GM13977 (cell line): ENCODE data around the gene PTPN11.

Experiments used
- DNase-seq: peaks from one replicate; pipeline ENCODE4 v3.0.0; 2012; ENCODE audit warnings: low spot score
- in situ Hi-C: fragments of 300-500 bp; cut with MboI; formaldehyde crosslinking; loops from one replicate; pipeline ENCODE4 v1.12.0; 2022; ENCODE audit warnings: low sequenced_read_pairs, low pct_unique_long_range_greater_than_20kb, mixed read lengths, inconsistent platforms; ENCODE audit not compliant: unreplicated experiment
- TF ChIP-seq, protein P1 (sequence below): IDR thresholded peaks from 2 replicates; pipeline ENCODE4 v1.5.1; 2012; ENCODE audit warnings: mild to moderate bottlenecking, control low read depth; ENCODE audit not compliant: insufficient read depth; ENCODE audit errors: extremely low read depth, missing control alignments

The PTPN11 gene

GRCh38 chr12:112527501-112527900 is 108.8 kb downstream of the PTPN11 start:
- in situ Hi-C loops: no loop called here
- TF ChIP-seq, protein P1, sequence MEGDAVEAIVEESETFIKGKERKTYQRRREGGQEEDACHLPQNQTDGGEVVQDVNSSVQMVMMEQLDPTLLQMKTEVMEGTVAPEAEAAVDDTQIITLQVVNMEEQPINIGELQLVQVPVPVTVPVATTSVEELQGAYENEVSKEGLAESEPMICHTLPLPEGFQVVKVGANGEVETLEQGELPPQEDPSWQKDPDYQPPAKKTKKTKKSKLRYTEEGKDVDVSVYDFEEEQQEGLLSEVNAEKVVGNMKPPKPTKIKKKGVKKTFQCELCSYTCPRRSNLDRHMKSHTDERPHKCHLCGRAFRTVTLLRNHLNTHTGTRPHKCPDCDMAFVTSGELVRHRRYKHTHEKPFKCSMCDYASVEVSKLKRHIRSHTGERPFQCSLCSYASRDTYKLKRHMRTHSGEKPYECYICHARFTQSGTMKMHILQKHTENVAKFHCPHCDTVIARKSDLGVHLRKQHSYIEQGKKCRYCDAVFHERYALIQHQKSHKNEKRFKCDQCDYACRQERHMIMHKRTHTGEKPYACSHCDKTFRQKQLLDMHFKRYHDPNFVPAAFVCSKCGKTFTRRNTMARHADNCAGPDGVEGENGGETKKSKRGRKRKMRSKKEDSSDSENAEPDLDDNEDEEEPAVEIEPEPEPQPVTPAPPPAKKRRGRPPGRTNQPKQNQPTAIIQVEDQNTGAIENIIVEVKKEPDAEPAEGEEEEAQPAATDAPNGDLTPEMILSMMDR: no peak
- DNase-seq: no peak

DNA sequence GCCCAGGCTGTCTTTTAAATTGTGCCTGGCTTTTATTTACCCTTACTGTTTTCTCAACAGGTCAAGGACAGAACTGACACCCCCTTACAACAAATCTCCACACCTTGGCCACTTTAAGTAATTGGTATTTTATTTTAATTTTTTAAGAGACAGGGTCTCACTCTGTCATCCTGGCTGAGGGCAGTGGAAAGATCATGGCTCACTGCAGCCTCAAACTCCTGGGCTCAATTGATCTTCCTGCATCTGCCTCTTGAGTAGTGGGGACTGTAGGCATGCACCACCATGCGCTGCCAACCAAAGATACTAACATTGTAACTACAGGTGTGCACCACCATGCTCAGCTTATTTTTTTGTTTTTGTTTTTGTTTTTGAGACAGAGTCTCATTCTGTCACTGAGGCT is 109.8 kb downstream of the PTPN11 start:
- DNase-seq: no peak
- in situ Hi-C loops: no loop called here
- TF ChIP-seq, protein P1: no peak

DNA sequence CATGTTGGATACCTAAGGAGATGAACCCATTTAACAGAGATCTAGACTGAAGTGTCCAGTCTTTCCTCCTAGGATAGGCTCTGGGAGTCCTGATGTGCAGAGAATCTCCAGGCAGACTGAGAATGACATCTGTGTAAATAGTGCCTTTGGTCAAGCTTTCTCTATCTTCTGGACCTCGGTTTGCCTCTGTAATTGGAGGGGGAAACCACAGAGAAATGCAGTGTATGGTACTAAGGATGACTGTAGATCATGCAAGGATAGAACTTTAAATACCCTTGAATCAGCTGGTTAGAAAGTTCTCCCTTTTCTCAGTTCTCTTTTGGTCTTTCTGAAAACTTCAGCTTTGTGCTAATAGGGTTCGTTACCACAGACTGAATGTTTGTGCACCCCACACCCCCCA is 112.2 kb downstream of the PTPN11 start:
- TF ChIP-seq, protein P1: no peak

DNA sequence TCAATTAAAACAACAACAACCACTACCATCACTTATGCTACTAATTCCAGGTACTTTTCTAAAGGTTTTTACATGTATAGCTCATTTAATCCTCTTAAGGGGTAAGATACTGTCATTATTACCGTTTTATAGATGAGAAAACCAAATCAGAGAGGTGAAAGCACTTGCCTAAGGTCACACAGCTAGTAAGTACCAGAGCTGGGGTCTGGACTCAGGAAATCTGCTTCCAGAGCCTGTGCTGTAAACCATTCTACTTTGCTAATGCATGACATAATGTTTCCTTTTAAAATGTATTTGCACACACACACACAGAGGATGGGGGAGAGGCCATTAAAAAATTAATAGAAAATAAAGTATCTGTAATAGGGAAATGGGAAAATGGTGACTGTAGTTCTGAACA is 113.4 kb downstream of the PTPN11 start:
- no peak for DNase-seq
- TF ChIP-seq, protein P1: no peak
- in situ Hi-C loops: no loop called here

More for the DNA sequence above, 112.2 kb downstream of the PTPN11 start:
- DNase-seq: no peak
- in situ Hi-C loops: no loop called here

GRCh38 chr12:112533528-112533927 is 114.8 kb downstream of the PTPN11 start:
- TF ChIP-seq, protein P1: no peak
- in situ Hi-C loops: no loop called here
- no peak for DNase-seq

GRCh38 chr12:112535017-112535416 is 116.3 kb downstream of the PTPN11 start:
- TF ChIP-seq, protein P1: no peak
- in situ Hi-C loops: no loop called here

GRCh38 chr12:112535637-112536366 is 117.1 kb downstream of the PTPN11 start:
- TF ChIP-seq, protein P1: no peak
- no peak for DNase-seq
- in situ Hi-C loops: no loop called here

More at GRCh38 chr12:112535017-112535416, 116.3 kb downstream of the PTPN11 start:
- no peak for DNase-seq
